Rectal smooth muscle tissue (tissue), 1 donor: ENCODE measurements around the gene FBP2.
A peak's percentile ranks its signal among the peaks of the same experiment; 100 is the strongest.
"Not testable (repeated sequence)": the region's sequence is repeated elsewhere in the genome, so short reads cannot be mapped to it uniquely, and the experiment has no call there.

Source experiments
- H3K27ac ChIP-seq: one replicate; pipeline ENCODE4 v1.7.0; 2013; ENCODE audit warnings: low read depth, low read length, inconsistent platforms
- H3K27me3 ChIP-seq: one replicate; pipeline ENCODE4 v1.7.0; 2013; ENCODE audit warnings: low read length; ENCODE audit not compliant: control insufficient read depth, insufficient read depth
- H3K36me3 ChIP-seq: one replicate; pipeline ENCODE4 v1.7.0; 2013; ENCODE audit warnings: low read length; ENCODE audit not compliant: control insufficient read depth, insufficient read depth
- H3K4me1 ChIP-seq: one replicate; pipeline ENCODE4 v1.7.0; 2013; ENCODE audit warnings: low read length; ENCODE audit not compliant: control insufficient read depth, insufficient read depth
- H3K4me3 ChIP-seq: one replicate; pipeline ENCODE4 v1.7.0; 2013; ENCODE audit warnings: low read length
- H3K9ac ChIP-seq: one replicate; pipeline ENCODE4 v1.7.0; 2013; ENCODE audit warnings: low read length

FBP2 gene

GRCh38 chr9:94576131-94576530, 17.5 kb downstream of the FBP2 start:
- Histone ChIP-seq H3K27ac (no peak overlapping the region), H3K36me3 (no peaks in the 10 kb centered on the region), H3K4me3 (no peak overlapping the region), H3K27me3 (no peaks in the 10 kb centered on the region), H3K4me1 (peaks cover 7% of the 10 kb centered on the region), H3K9ac (no peak overlapping the region)

DNA sequence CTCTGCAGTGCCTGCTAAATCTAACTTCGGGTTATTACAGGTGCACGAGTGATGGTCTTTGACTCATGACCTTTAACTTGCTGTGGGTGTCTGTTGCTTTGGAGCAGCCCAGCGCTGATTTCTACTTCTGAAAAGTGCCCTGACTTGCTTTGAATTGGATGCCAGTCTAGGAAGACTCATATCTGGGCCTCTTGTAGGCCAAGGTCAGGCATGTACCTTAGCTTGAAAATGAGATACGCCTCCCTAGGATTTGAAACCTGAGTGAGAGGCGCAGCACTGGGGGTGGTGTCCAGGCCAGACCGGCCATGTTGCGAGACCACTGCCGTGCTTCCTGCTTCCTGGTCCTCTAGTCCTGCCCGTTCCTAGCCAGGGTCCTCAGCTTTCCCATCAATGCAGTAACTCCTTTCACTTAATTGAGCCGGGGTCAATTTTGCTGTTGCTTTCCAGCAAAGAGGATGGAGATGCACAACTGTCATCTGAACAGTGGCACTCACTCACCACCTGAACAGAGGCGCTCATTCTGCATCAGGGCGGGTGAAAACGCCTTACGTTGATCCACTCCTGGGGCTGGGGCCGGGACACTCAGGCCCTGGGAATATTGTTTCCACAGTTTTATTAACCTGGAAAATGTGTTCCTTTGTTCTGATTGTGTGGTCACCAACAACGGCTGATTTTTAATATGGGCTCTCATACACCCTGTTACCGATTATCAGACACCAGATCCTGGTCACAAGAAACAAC, 24.5 kb downstream of the FBP2 start:
- no peak overlapping the region for H3K4me3 ChIP-seq
- no peak overlapping the region for H3K9ac ChIP-seq
- no peak overlapping the region for H3K27ac ChIP-seq
- H3K27me3 ChIP-seq, result no peaks in the 10 kb centered on the region
- H3K36me3 ChIP-seq, result no peaks in the 10 kb centered on the region
- no peaks in the 10 kb centered on the region for H3K4me1 ChIP-seq

GRCh38 chr9:94568250-94568889, 25.3 kb downstream of the FBP2 start:
- H3K27ac ChIP-seq, result no peak overlapping the region

DNA sequence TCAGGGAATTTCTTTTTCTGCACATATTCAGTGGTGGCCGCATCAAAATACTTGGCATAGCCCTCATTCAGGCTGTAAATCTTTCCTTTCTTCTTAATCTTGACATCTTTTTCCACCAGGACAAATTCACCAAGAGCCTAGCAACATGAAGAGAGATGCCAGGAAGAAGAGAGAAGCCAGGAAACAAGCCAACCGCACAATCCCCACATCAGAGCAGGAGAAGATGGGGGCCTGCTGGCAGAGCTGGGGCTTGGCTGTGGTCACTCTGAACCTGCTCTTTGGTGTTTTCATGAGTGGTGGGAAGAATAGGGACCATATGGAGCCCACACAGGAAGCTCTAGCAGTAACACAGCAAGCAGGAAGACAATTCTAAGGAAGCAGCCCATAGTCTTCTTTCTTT, 26.4 kb downstream of the FBP2 start:
- Histone ChIP-seq H3K4me1 (no peaks in the 10 kb centered on the region), H3K9ac (no peak overlapping the region), H3K27ac (no peak overlapping the region), H3K36me3 (no peaks in the 10 kb centered on the region), H3K4me3 (no peak overlapping the region), H3K27me3 (no peaks in the 10 kb centered on the region)

More at GRCh38 chr9:94568250-94568889, 25.3 kb downstream of the FBP2 start:
- no peaks in the 10 kb centered on the region for H3K4me1 ChIP-seq
- H3K27me3 ChIP-seq, result no peaks in the 10 kb centered on the region
- no peak overlapping the region for H3K4me3 ChIP-seq
- no peak overlapping the region for H3K9ac ChIP-seq
- H3K36me3 ChIP-seq, result no peaks in the 10 kb centered on the region

GRCh38 chr9:94566550-94566949, 27.1 kb downstream of the FBP2 start:
- H3K36me3 ChIP-seq, result no peaks in the 10 kb centered on the region
- H3K9ac ChIP-seq, result no peak overlapping the region
- no peak overlapping the region for H3K4me3 ChIP-seq
- H3K27ac ChIP-seq, result no peak overlapping the region
- no peaks in the 10 kb centered on the region for H3K4me1 ChIP-seq
- no peaks in the 10 kb centered on the region for H3K27me3 ChIP-seq

DNA sequence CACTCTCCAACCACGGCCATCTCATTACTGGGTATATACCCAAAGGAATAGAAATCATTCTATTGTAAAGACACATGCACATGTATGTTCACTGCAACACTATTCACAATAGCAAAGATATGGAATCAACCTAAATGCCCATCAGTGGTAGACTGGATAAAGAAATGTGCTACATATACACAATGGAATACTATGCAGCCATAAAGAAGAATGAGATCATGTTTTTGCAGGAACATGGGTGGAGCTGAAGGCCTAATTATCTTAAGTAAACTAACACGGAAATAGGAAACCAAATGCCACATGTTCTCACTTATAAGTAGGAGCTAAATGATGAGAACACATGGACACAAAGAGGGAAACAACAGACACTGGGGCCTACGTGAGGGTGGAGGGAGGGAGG, 29.3 kb downstream of the FBP2 start:
- H3K4me1 ChIP-seq, H3K27ac ChIP-seq, H3K9ac ChIP-seq, H3K27me3 ChIP-seq, H3K4me3 ChIP-seq, H3K36me3 ChIP-seq: not testable (repeated sequence)

DNA sequence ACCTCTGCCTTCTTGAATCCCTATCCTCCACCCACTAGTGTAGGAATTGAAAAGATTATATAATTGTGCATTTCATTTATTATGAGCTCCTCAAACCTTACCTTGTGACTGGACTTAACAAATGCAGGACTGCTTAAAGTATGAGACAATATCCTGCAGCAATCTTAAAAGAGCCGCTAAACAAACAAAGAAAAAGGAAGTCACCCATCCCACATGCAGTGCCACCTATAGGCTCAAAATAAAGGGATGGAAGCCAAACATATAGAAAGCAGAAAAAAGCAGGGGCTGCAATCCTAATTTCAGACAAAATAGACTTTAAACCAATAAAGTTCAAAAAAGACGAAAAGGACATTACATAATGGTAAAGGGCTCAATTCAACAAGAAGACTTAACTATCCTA, 30.1 kb downstream of the FBP2 start:
- no peaks in the 10 kb centered on the region for H3K4me1 ChIP-seq
- H3K27me3 ChIP-seq, result no peaks in the 10 kb centered on the region
- H3K4me3 ChIP-seq, result no peak overlapping the region
- H3K9ac ChIP-seq, result no peak overlapping the region
- no peaks in the 10 kb centered on the region for H3K36me3 ChIP-seq
- no peak overlapping the region for H3K27ac ChIP-seq

GRCh38 chr9:94560237-94560636, 33.4 kb downstream of the FBP2 start:
- Histone ChIP-seq H3K27ac (no peak overlapping the region), H3K9ac (no peak overlapping the region), H3K36me3 (no peaks in the 10 kb centered on the region), H3K27me3 (no peaks in the 10 kb centered on the region), H3K4me1 (no peaks in the 10 kb centered on the region), H3K4me3 (no peak overlapping the region)

DNA sequence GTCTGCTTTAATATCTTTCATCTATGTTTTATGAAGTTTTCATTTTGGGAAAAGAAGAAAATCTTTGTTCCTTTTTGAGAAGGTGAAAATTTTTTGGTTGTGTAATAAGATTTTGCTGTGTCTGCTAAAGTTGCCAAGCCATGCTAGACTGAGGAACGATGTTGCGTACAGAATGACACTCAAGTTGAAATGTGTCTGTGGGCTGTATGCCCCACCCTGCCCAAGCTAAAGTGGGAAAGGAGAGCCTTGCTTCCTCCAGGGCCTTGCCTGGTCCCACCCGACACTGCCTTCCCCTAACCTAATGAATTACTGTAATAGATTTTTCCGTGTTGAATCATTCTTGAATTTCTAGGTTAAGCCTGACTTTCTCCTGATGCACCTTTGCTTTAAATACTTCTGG, 36.2 kb downstream of the FBP2 start:
- H3K27me3 ChIP-seq, result no peaks in the 10 kb centered on the region
- H3K4me3 ChIP-seq, result no peak overlapping the region
- no peak overlapping the region for H3K27ac ChIP-seq
- H3K4me1 ChIP-seq, result no peaks in the 10 kb centered on the region
- no peak overlapping the region for H3K9ac ChIP-seq
- H3K36me3 ChIP-seq, result no peaks in the 10 kb centered on the region

DNA sequence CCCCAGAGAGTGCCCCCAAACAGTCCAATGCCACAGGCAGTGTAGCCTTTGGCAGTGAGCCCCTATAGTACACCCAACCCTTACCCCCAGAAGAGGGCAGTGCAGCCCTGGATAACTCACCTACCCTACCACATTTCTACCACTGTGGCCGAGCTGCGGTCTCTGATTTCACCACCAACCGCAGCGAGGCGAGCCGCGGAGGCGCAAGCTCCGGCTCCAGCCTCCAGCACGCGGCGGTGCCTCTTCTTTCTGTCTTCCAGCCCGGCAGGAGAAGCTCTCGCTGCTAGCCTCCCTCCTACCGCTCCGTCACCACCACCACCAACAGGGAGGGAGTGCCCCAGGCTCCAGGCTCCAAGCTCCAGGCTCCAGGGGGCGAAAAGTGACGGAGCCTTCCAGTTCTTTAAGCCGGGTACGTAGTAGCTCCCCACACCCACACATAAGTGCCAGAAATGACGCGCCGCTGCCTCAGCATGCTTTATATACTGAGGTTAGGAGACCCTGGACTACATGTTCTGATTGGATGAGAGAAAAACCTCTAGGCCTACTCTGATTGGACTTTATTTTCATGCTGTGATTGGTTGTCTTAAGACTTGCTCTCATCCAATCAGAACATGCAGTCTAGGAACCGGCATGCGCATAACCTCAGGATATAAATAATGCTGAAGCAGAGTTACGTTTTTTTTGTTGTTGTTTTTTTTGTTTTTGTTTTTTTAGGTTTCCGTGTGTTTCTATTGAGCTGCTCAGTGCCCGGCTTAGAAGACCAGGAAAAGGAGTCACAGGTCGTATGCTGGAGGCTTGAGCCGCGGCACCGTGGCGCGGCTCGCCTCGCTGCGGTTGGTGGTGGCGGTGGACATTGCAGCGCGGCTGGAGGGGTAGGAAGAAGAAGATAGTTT, 38.9 kb downstream of the FBP2 start, which contains the start of gene PCAT7:
Gene PCAT7 (plus strand): TSS at position 645 of the 893 bp plus-strand sequence.
- Histone ChIP-seq H3K4me3 (peak within 1 kb of the TSS; percentile 60), H3K36me3 (no peaks in the 10 kb centered on the region), H3K4me1 (no peaks in the 10 kb centered on the region), H3K27ac (no peak within 1 kb of the TSS), H3K9ac (no peak within 1 kb of the TSS), H3K27me3 (no peaks in the 10 kb centered on the region)

DNA sequence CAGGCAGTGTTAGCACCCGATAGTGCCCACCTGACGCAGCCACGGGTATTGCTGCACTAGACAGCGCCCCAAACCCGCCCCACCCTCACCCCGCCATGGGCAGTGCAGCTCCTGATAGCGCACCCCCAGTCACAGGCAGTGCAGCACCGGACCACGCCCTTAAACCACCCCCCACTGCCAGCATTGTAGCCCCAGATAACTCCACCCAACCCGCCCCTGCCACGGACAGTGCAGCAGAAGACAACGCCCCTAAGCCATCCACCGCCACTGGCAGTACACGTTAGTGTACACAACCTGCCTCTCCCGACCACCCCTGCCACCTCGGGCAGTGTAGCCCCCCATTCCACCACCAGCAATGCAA, 39.6 kb downstream of the FBP2 start:
- Histone ChIP-seq H3K27ac (no peak overlapping the region), H3K36me3 (no peaks in the 10 kb centered on the region), H3K9ac (no peak overlapping the region), H3K4me1 (no peaks in the 10 kb centered on the region), H3K27me3 (no peaks in the 10 kb centered on the region), H3K4me3 (peak overlapping the region; percentile 60)

DNA sequence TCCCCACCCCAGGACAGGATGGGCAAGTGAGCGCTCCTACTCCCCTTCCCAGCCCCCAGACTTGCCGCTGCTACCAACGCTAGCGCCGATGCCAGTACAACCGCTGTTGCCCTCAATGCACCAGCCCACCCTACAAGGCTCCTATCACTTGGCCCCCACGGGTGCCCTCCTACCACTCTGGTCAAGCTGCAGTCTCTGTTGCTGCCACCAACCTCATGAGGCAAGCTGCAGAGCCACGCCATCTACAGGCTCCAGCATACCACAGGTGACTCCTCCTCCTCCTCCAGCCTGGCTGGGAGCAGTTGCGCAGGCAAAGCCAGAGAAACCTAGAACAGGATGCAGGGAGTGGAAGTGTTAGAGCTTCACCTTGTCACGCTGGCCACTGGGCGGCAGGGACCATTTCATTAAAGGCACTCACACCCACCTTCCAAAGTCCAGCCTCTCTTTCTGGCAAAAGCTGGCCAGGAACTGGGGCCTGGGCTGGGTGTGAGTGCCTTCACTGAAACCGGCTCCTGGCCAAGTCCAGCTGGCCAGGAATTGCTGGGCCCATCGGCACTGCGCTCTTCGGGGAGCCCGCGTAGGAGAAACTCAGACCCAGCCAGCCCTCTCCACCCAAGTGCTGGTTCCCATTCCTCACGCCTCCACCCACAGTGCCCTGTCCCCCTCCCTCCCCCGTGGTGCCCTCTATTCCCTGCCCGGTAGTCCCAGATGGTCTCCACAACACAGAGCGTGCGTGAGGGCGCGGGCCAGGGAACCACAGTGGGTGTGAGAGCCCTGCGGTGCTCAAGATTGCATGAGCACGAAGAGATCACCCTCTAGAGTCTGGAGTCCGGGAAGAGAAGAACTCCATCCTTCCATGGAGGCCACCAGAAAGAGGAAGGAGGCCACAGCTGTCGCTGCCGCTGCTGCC, 40.3 kb downstream of the FBP2 start:
- Histone ChIP-seq H3K27ac (no peak overlapping the region), H3K9ac (no peak overlapping the region)

More for the DNA sequence above, 40.3 kb downstream of the FBP2 start:
- Histone ChIP-seq H3K4me3 (peak overlapping the region; percentile 60), H3K27me3 (no peaks in the 10 kb centered on the region), H3K36me3 (no peaks in the 10 kb centered on the region), H3K4me1 (no peaks in the 10 kb centered on the region)
